ENCODE measurements around the gene LMO3. TPM values are rescaled to one million over a fixed set of nuclear protein-coding genes. Genes with fewer than 3 reads are reported as not detected.
A peak's percentile ranks its signal among the peaks of the same experiment; 100 is the strongest.
"Not testable (repeated sequence)": the region's sequence is repeated elsewhere in the genome, so short reads cannot be mapped to it uniquely, and the experiment has no call there.

LMO3 gene
- total RNA-seq, 4 donors from 2014 or later = 9.2 to 55.1 (median 41.0) TPM

- no peaks in the 10 kb centered on the region for H3K9me3 ChIP-seq
- DNase-seq = no peak
- 28 to 74% methylated on average over 2 of the region's 2 CpGs for WGBS, 2 donors (ENCODE audit: low coverage in 1 of 2)
- no peak overlapping the region for H3K27ac ChIP-seq
- intact Hi-C loops (cut with DNase I; ENCODE audit: low total_unique reads) (no loop called here), in situ Hi-C loops (cut with MboI; ENCODE audit: low pct_ligation_motif_present in 1 of 4, low pct_unique_long_range_greater_than_20kb in 1 of 4, low sequenced_read_pairs in 3 of 4) (no loop called here)
- TF ChIP-seq EP300 (IDR thresholded peaks at IDR 0.05; ENCODE audit: low read depth) (no peak), POLR2AphosphoS5 (IDR thresholded peaks at IDR 0.05) (no peak), POLR2A (IDR thresholded peaks at IDR 0.05) (no peak), CTCF (IDR thresholded peaks at IDR 0.05) (no peak)
- H3K4me3 ChIP-seq = no peak overlapping the region
- H3K4me1 ChIP-seq = no peaks in the 10 kb centered on the region
- H3K27me3 ChIP-seq = no peaks in the 10 kb centered on the region
- H3K36me3 ChIP-seq = no peaks in the 10 kb centered on the region
These were observed 63.4 kb downstream of the LMO3 start for GRCh38 chr12:16542586-16542985.

GRCh38 chr12:16537652-16538051, 68.3 kb downstream of the LMO3 start:
- H3K27me3 ChIP-seq; in situ Hi-C loops (cut with MboI; ENCODE audit: low pct_ligation_motif_present in 1 of 4, low pct_unique_long_range_greater_than_20kb in 1 of 4, low sequenced_read_pairs in 3 of 4); intact Hi-C loops (cut with DNase I; ENCODE audit: low total_unique reads); H3K4me1 ChIP-seq; H3K36me3 ChIP-seq; H3K9me3 ChIP-seq; DNase-seq; H3K4me3 ChIP-seq; H3K27ac ChIP-seq: not testable (repeated sequence)
- WGBS, 2 donors (ENCODE audit: low coverage in 1 of 2) = 42% methylated on average over 1 of the region's 1 CpG; no CpG with 5 or more reads in 1 of the 2 donors

- H3K4me1 ChIP-seq = no peaks in the 10 kb centered on the region
- intact Hi-C loops (cut with DNase I; ENCODE audit: low total_unique reads) (no loop called here), in situ Hi-C loops (cut with MboI; ENCODE audit: low pct_ligation_motif_present in 1 of 4, low pct_unique_long_range_greater_than_20kb in 1 of 4, low sequenced_read_pairs in 3 of 4) (no loop called here)
- no peaks in the 10 kb centered on the region for H3K36me3 ChIP-seq
- no peak overlapping the region for H3K4me3 ChIP-seq
- WGBS, 2 donors (ENCODE audit: low coverage in 1 of 2) = 62% methylated on average over 3 of the region's 3 CpGs; no CpG with 5 or more reads in 1 of the 2 donors
- no peak overlapping the region for H3K27ac ChIP-seq
- peak; percentile 8 for DNase-seq
- no peaks in the 10 kb centered on the region for H3K9me3 ChIP-seq
- no peak for TF ChIP-seq POLR2A (IDR thresholded peaks at IDR 0.05)
- TF ChIP-seq CTCF (IDR thresholded peaks at IDR 0.05) = no peak
- no peak for TF ChIP-seq EP300 (IDR thresholded peaks at IDR 0.05; ENCODE audit: low read depth)
- TF ChIP-seq POLR2AphosphoS5 (IDR thresholded peaks at IDR 0.05) = no peak
- H3K27me3 ChIP-seq = no peaks in the 10 kb centered on the region
These were observed 74.3 kb downstream of the LMO3 start for GRCh38 chr12:16531621-16532020.

- H3K36me3 ChIP-seq = no peaks in the 10 kb centered on the region
These were observed 75.6 kb downstream of the LMO3 start for GRCh38 chr12:16530268-16530850.

More at GRCh38 chr12:16530268-16530850, 75.6 kb downstream of the LMO3 start:
- in situ Hi-C loops (cut with MboI; ENCODE audit: low pct_ligation_motif_present in 1 of 4, low pct_unique_long_range_greater_than_20kb in 1 of 4, low sequenced_read_pairs in 3 of 4) (no loop called here), intact Hi-C loops (cut with DNase I; ENCODE audit: low total_unique reads) (no loop called here)
- no peak overlapping the region for H3K27ac ChIP-seq
- TF ChIP-seq POLR2AphosphoS5 (IDR thresholded peaks at IDR 0.05) (no peak), POLR2A (IDR thresholded peaks at IDR 0.05) (no peak), CTCF (IDR thresholded peaks at IDR 0.05) (no peak), EP300 (IDR thresholded peaks at IDR 0.05; ENCODE audit: low read depth) (no peak)
- no peak for DNase-seq
- H3K4me3 ChIP-seq = no peak overlapping the region
- H3K27me3 ChIP-seq = no peaks in the 10 kb centered on the region
- no peaks in the 10 kb centered on the region for H3K9me3 ChIP-seq
- H3K4me1 ChIP-seq = no peaks in the 10 kb centered on the region
- WGBS, 2 donors (ENCODE audit: low coverage in 1 of 2) = 33 to 35% methylated on average over 2 of the region's 2 CpGs
